Endothelial cell of umbilical vein (primary cell): ENCODE measurements around the gene LPP. TPM values are rescaled to one million over a fixed set of nuclear protein-coding genes. Genes with fewer than 3 reads are reported as not detected.

ENCODE experiments used
- BruUV-seq: library from RNA; stranded (reverse); fragments of 400-500 nt; replicated peaks from 2 replicates; lab custom pipeline; 2021; lab: Mats Ljungman, UMichigan
- CTCF ChIA-PET: fragments of 300-600, 350-600 bp; sonication (Branson Sonifier 250); formaldehyde crosslinking; loops from one replicate; lab custom pipeline; 2021; ENCODE audit warnings: antibody characterized with exemption, inconsistent platforms; lab: Charles Lee
- POLR2A ChIA-PET: fragments of 300-600, 350-600 bp; sonication (Branson Sonifier 250); formaldehyde crosslinking; loops from one replicate; lab custom pipeline; 2021; ENCODE audit warnings: antibody characterized with exemption, inconsistent platforms; lab: Charles Lee
- DNase-seq: peaks from one replicate; pipeline ENCODE4 v3.0.0-alpha.2; 2011; ENCODE audit warnings: low read depth, low spot score
- FAIRE-seq: peaks from 2 replicates; lab custom pipeline; 2011; peaks lifted over from hg19 to GRCh38; lab: Jason Lieb, UNC
- H2AFZ ChIP-seq: 2 replicates; pipeline ENCODE4 v1.6.0; 2012; ENCODE audit warnings: low read depth, low read length, control low read depth, inconsistent platforms
- H3K27ac ChIP-seq: 2 replicates; pipeline ENCODE4 v1.5.1; 2011; ENCODE audit warnings: low read depth, mild to moderate bottlenecking, control low read depth, low read length, moderate library complexity; ENCODE audit not compliant: insufficient read depth
- H3K27me3 ChIP-seq, 2 experiments: 2 replicates each; pipeline versions ENCODE4 v1.6.0 to v1.6.1; 2011; ENCODE audit warnings: low read length in 2 of 2, mixed read lengths in 1 of 2; ENCODE audit not compliant: control insufficient read depth in 2 of 2, insufficient read depth in 2 of 2
- H3K36me3 ChIP-seq, 2 experiments: 2 replicates in 1 of 2; 3 replicates in 1 of 2; pipeline ENCODE4 v1.5.1; 2011; ENCODE audit warnings: low read length in 2 of 2, mild to moderate bottlenecking in 1 of 2, moderate library complexity in 1 of 2; ENCODE audit not compliant: control insufficient read depth in 2 of 2, insufficient read depth in 2 of 2; ENCODE audit errors: extremely low read depth in 1 of 2
- H3K4me1 ChIP-seq: 3 replicates; pipeline ENCODE4 v1.5.1; 2011; ENCODE audit warnings: mild to moderate bottlenecking, low read length; ENCODE audit not compliant: control insufficient read depth, insufficient read depth; ENCODE audit errors: extremely low read depth
- H3K4me2 ChIP-seq: 2 replicates; pipeline ENCODE4 v1.6.1; 2011; ENCODE audit warnings: low read length, control low read depth, mixed read lengths; ENCODE audit not compliant: insufficient read depth
- H3K4me3 ChIP-seq, 3 experiments: fragments of 200-600 bp in 1 of 3; sonication (generic), shearing (Covaris generic) in 1 of 3; replicated peaks in 1 of 3; 2 replicates each; pipeline ENCODE4 v1.5.1; 2011 to 2016; ENCODE audit warnings: control low read depth in 3 of 3, low read length in 3 of 3, mild to moderate bottlenecking in 2 of 3, inconsistent platforms in 1 of 3, low read depth in 1 of 3, moderate library complexity in 1 of 3; ENCODE audit not compliant: insufficient read depth in 1 of 3
- H3K79me2 ChIP-seq: 2 replicates; pipeline ENCODE4 v1.6.0; 2012; ENCODE audit warnings: low read length, inconsistent platforms; ENCODE audit not compliant: control insufficient read depth, insufficient read depth
- H3K9ac ChIP-seq: replicated peaks from 2 replicates; pipeline ENCODE3; 2011; ENCODE audit warnings: low read length, control low read depth; ENCODE audit not compliant: insufficient read depth; ENCODE audit errors: extremely low read depth
- H3K9me1 ChIP-seq: replicated peaks from 3 replicates; pipeline ENCODE4 v1.6.0; 2011; ENCODE audit warnings: mild to moderate bottlenecking, low read length; ENCODE audit not compliant: control insufficient read depth, insufficient read depth; ENCODE audit errors: extremely low read depth
- H3K9me3 ChIP-seq: replicated peaks from 2 replicates; pipeline ENCODE4 v1.5.1; 2012; ENCODE audit warnings: low read length, inconsistent platforms; ENCODE audit not compliant: control insufficient read depth, insufficient read depth
- H4K20me1 ChIP-seq: replicated peaks from 2 replicates; pipeline ENCODE3; 2011; ENCODE audit warnings: mild to moderate bottlenecking, low read length; ENCODE audit not compliant: control insufficient read depth, insufficient read depth; ENCODE audit errors: extremely low read depth
- EZH2 ChIP-seq: IDR thresholded peaks from 2 replicates; pipeline ENCODE4 v1.6.1; 2012; ENCODE audit warnings: borderline replicate concordance, low read depth, mild to moderate bottlenecking, moderate library complexity, low read length, inconsistent platforms; ENCODE audit not compliant: severe bottlenecking
- FOS ChIP-seq: IDR thresholded peaks from 2 replicates; pipeline ENCODE4 v1.6.1; 2011; ENCODE audit warnings: mild to moderate bottlenecking, low read length, moderate library complexity, borderline replicate concordance; ENCODE audit not compliant: insufficient read depth
- GATA2 ChIP-seq: IDR thresholded peaks from 2 replicates; pipeline ENCODE4 v1.7.0; 2011; ENCODE audit warnings: low read depth, mild to moderate bottlenecking, moderate library complexity, mixed read lengths, low read length; ENCODE audit not compliant: insufficient read length, insufficient read depth
- JUN ChIP-seq: IDR thresholded peaks from 2 replicates; pipeline ENCODE4 v1.6.1; 2011; ENCODE audit warnings: borderline replicate concordance, low read depth; ENCODE audit not compliant: insufficient read length, insufficient read depth
- MYC ChIP-seq: IDR thresholded peaks from one replicate; pipeline ENCODE4 v1.6.1; 2011; ENCODE audit warnings: mild to moderate bottlenecking, low read depth, low read length
- POLR2A ChIP-seq: IDR thresholded peaks from 2 replicates; pipeline ENCODE4 v1.6.1; 2012; ENCODE audit warnings: low read depth, mild to moderate bottlenecking, control low read depth, low read length
- POLR2AphosphoS5 ChIP-seq: IDR thresholded peaks from 2 replicates; pipeline ENCODE4 v1.6.1; 2012; ENCODE audit warnings: low read depth, mild to moderate bottlenecking, control low read depth, low read length, moderate library complexity; ENCODE audit not compliant: insufficient read depth
- dilution Hi-C: fragments of 300-500 bp; cut with MboI; formaldehyde crosslinking; loops from one replicate; pipeline ENCODE4 v1.15.0; 2019; ENCODE audit warnings: low sequenced_read_pairs; ENCODE audit not compliant: extremely low pct_ligation_motif_present
- intact Hi-C: fragments of 100-400 bp; cut with micrococcal nuclease; formaldehyde crosslinking; loops from one replicate; pipeline ENCODE4 v1.10.0; 2022
- polyA plus RNA-seq, 4 experiments: library from polyadenylated mRNA; depleted of rRNA in 3 of 4; stranded (reverse) in 3 of 4; unstranded in 1 of 4; fragments of >200 nt; gene quantifications; 2 replicates each; pipeline versions ENCODE4 v1.2.1 to v1.2.3, GENCODE V29; 2011 to 2012; ENCODE audit warnings: missing spikeins in 1 of 4
- total RNA-seq: library from RNA; stranded (reverse); gene quantifications from 2 replicates; pipeline ENCODE4 v1.2.3, GENCODE V29; 2021
- TF ChIP-seq, protein P1 (sequence below), 2 donors: IDR thresholded peaks; 1 replicate in 1 of 2; 2 replicates in 1 of 2; pipeline ENCODE4 v1.5.1; 2011; ENCODE audit warnings: low read length in 2 of 2, mild to moderate bottlenecking in 2 of 2, moderate library complexity in 2 of 2, control low read depth in 1 of 2, inconsistent platforms in 1 of 2, low read depth in 1 of 2; ENCODE audit not compliant: insufficient read depth in 1 of 2; ENCODE audit errors: extremely low read depth in 1 of 2

LPP gene
- total and polyA plus RNA-seq, 2 donors (not counting 3 experiments of a cell fraction or from before 2014, with no cell fraction given), result 16.9 to 153 TPM

GRCh38 chr3:188465311-188465710 lies 311.4 kb downstream of the LPP start:
- BruUV-seq, result no TSS peak
- Histone ChIP-seq H3K9me1 (no peaks in the 10 kb centered on the region), H2AFZ (no peak overlapping the region), H3K79me2 (no peaks in the 10 kb centered on the region), H3K4me3 (no peak overlapping the region), H3K36me3 (no peaks in the 10 kb centered on the region), H3K4me2 (no peak overlapping the region), H3K9me3 (no peaks in the 10 kb centered on the region), H3K27ac (no peak overlapping the region), H3K9ac (no peak overlapping the region), H3K4me1 (peaks cover 16% of the 10 kb centered on the region), H3K27me3 (no peaks in the 10 kb centered on the region), H4K20me1 (no peaks in the 10 kb centered on the region)
- dilution Hi-C loops, result no loop called here
- DNase-seq (no peak), FAIRE-seq (no peak)
- ChIA-PET POLR2A (no interaction called here), CTCF (interaction anchor here (0.9 kb wide), 1 partner anchor 725 kb away, joined by 3 read pairs; no protein-coding TSS in a partner anchor)
- TF ChIP-seq, protein P1, sequence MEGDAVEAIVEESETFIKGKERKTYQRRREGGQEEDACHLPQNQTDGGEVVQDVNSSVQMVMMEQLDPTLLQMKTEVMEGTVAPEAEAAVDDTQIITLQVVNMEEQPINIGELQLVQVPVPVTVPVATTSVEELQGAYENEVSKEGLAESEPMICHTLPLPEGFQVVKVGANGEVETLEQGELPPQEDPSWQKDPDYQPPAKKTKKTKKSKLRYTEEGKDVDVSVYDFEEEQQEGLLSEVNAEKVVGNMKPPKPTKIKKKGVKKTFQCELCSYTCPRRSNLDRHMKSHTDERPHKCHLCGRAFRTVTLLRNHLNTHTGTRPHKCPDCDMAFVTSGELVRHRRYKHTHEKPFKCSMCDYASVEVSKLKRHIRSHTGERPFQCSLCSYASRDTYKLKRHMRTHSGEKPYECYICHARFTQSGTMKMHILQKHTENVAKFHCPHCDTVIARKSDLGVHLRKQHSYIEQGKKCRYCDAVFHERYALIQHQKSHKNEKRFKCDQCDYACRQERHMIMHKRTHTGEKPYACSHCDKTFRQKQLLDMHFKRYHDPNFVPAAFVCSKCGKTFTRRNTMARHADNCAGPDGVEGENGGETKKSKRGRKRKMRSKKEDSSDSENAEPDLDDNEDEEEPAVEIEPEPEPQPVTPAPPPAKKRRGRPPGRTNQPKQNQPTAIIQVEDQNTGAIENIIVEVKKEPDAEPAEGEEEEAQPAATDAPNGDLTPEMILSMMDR (IDR thresholded peaks at IDR 0.05; ENCODE audit: extremely low read depth in 1 of 2, insufficient read depth in 1 of 2, low read depth in 1 of 2, low read length in 2 of 2), result no peak
- TF ChIP-seq GATA2 (no peak), EZH2 (no peak), JUN (no peak), POLR2A (no peak), FOS (no peak), MYC (no peak), POLR2AphosphoS5 (no peak)
- intact Hi-C loops, result no loop called here
